Inflammatory macrophage treated with lipopolysaccharide for 4 hours (primary cell): Measurements from ENCODE around the gene GCAT.

ENCODE experiments used
- DNase-seq: peaks from one replicate; pipeline ENCODE4 v3.0.0-alpha.2; 2020

GCAT gene

GRCh38 chr22:37812869-37813678 is 5.3 kb downstream of the GCAT start:
- DNase-seq = no peak

DNA sequence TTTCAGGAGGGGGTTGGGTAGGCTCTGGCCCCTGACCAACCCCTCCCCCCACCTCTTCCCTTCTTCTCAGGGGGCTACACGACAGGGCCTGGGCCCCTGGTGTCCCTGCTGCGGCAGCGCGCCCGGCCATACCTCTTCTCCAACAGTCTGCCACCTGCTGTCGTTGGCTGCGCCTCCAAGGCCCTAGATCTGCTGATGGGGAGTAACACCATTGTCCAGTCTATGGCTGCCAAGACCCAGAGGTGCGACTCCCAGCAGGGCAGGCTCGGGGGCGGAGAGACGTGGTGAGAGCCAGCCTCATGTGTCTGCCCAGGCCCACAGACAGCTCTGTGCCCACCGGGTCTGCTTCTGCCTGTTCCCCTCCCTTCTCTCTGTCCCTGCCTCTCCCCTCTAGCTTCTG is 7.9 kb downstream of the GCAT start:
- DNase-seq = no peak

DNA sequence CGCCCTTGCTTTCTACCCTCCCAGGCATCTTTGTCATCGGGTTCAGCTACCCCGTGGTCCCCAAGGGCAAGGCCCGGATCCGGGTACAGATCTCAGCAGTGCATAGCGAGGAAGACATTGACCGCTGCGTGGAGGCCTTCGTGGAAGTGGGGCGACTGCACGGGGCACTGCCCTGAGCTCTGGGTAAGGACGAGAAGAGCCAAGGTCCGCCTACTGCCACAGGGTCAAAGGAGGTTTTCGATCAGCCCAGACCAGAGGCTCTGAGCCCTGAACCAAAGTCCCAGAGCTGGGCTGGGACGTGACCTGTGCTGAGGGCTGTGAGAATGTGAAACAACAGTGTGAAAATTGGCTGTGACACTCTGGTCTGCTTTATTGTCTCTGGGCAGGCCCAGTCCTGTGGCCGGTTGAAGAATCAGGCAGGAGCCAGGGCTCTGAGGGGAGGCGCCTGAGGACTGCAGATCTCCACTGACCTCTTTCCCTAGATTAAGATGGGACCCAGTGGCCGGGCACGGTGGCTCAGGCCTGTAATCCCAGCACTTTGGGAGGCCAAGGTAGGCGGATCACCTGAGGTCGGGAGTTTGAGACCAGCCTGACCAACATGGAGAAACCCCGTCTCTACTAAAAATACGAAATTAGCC is 8.9 kb downstream of the GCAT start:
- DNase-seq = no peak

GRCh38 chr22:37817705-37818408 is 10.1 kb downstream of the GCAT start:
- DNase-seq = peak; percentile 67

DNA sequence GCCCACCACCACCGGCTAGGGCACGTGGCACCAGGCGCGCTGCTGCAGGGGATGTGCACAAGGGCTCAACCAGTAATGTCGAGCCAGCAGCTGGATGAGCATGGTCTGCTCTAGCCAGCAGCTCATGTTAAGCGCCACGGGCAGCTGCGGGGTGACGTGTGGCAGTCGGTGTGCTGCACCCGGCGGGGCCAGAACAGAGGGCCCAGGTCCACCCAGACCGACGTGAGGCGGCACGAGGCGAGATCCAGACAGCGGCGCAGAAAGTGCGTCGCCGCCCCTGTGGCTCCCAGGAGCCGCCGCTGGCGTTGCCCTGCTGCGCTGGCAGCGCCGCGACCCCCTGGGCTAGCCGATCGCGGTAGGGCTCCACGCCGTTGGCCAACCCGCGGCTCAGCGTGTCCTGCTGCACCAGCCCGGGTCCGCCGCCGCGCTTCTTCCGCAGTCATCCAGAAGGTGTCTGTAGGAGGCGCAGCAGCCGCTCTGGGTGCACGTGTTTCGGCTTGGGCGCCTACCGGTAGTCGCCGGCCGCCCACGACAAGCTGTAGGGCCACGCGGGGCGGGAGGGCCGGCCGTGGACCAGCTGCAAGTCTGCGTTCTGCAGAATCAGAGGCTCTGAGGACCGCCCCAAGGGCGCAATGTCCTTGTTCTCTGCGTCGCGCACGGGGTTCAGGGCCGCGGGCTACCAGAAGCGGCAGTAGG is 10.8 kb downstream of the GCAT start:
- peak; percentile 75 for DNase-seq

GRCh38 chr22:37819105-37819433 is 11.3 kb downstream of the GCAT start:
- DNase-seq = no peak

GRCh38 chr22:37820350-37820749 is 12.6 kb downstream of the GCAT start:
- no peak for DNase-seq

GRCh38 chr22:37822079-37822833 is 14.5 kb downstream of the GCAT start:
- no peak for DNase-seq

DNA sequence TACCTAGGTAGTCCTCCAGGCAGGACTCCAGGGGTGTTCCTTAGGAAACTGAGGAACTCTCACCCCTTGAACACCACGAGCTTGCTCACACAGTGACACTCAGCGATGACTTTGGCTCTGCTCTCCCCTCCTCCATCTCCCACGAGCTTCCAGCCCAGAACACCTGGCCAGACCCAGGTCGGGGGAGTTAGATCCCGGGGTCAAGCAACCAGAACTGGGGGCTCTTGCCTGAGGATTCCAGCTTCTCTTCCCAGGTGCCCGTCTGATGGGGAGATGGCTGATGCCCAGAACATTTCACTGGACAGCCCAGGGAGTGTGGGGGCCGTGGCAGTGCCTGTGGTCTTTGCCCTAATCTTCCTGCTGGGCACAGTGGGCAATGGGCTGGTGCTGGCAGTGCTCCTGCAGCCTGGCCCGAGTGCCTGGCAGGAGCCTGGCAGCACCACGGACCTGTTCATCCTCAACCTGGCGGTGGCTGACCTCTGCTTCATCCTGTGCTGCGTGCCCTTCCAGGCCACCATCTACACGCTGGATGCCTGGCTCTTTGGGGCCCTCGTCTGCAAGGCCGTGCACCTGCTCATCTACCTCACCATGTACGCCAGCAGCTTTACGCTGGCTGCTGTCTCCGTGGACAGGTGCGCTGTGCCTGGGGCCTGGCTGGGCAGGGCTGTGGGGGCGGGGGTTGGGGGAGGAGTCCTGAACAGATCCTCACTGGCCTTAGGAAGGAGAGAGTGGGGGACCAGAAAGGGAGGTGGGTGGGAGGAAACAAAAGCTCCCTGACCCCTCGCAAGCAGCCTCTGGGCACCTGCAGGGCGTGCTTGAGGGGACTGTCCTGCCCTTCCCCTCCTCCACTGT is 15.6 kb downstream of the GCAT start, which contains the start of gene GALR3:
Gene GALR3 (plus strand): TSS at position 249 of the 852 bp plus-strand sequence. CDS start 25 bp downstream, at position 274.
- no peak for DNase-seq

- peak; percentile 16 for DNase-seq
Observed at GRCh38 chr22:37824674-37825641, 17.2 kb downstream of the GCAT start.

- DNase-seq = no peak
Observed at GRCh38 chr22:37827056-37827455, 19.3 kb downstream of the GCAT start.

DNA sequence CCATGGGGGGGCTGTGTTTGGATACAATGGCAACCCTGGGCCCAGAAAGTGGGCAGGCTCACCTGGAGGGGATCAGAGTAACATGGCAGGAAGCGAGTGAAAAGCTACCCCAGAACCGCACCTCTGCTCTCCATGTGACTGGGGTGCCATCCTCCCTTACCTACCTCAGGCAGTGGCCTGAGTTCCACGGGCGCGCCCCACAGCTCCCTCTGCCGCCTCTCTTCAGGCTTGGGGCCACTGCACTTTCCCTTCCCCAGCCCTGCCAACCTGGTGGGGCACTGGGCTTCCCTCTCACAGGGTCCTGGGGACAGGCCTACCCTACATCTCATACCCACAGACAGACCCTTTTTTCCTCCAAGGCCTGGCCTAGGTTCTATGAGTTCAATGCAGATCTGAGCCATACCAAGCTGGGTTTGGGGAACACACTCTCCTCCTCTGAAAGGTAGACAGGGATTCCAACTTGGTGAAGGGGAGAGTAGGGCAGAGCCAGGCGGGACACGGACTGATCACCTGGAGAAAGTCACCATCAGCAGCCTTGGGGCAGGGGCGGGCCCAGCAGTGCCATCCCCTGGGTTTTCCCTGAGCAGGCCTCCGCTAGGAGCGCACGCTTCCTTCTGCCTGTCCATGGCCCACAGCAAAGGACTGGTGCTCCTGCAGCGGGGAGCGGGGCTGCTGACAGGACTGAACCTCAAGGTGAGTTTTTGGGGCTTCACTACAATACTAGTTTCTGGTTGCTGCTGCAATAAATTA is 22.5 kb downstream of the GCAT start:
- no peak for DNase-seq

DNA sequence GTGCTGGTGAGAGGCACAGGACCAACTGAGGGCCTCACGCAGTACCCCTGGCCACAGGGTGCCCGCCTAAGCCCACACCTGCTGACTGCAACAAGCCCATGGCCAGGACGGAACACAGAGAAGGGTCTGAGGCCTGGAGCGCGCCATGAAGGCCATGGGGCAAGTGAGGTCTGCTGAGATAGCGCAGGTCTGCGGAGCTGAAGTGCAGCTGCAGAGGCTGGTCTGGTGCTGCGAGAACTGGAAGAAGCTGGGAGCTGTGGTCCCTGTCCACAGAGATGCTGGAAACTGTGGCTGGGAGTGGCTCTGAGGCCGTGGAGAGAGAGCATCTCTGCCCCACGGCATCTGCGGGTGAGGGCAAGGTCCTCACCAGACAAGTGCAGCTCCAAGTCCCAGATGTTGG is 23.7 kb downstream of the GCAT start:
- no peak for DNase-seq

GRCh38 chr22:37832022-37832857 is 24.5 kb downstream of the GCAT start:
- DNase-seq = no peak

DNA sequence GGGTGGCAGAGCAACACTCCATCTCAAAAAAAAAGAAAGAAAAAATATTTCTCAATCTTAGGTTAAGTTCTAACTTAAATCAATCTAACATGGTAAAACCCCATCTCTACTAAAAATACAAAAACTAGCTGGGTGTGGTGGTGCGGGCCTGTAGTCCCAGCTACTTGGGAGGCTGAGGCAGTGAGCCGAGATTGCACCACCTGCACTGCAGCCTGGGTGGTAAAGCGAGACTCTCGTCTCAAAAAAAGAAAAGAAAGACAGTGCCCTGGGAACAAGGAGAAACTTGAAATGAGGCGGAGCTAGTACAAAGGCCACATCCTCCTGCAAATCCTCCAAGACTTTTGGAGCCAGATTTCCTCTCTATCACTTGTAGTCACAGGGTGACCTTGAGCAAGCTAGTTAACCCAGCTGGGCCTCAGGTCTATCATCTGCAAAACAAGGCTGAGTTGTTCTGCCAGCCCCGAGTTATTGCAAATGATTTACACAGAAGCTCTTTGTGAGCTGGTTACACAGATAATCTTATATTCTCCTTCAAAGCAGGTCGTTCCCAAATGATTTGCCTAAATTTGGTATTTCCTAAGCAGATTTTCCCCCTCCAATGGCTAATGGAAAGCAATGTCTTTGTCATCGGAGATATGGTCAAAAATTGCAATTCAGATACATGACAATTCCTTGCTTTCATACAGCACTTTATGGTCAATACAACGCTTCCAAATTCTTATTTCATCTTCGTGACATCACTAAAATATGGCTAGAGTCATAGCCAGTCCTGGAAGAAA is 34.5 kb downstream of the GCAT start:
- DNase-seq = no peak

- DNase-seq = peak; percentile 25
Observed at GRCh38 chr22:37843741-37844089, 36.0 kb downstream of the GCAT start.

DNA sequence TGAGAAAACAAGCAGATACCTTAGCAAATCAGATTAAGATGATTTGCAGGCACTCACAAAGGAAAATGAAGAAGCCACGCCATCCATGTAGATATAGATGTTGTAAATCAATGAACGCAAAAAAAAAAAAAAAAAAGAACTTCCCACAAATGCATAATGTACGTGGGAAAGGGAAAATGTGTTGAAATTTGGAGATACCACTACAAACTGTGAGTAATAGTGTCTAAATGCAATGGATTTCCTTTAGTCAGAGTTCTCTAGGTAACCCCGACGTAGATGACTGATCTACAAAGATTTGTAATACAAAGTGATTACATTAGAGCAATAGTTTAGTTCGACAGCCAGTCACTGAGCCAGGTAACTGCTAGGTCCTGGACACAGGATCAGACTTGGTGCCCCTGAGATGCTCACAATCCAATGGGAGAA is 37.2 kb downstream of the GCAT start:
- peak; percentile 61 for DNase-seq

DNA sequence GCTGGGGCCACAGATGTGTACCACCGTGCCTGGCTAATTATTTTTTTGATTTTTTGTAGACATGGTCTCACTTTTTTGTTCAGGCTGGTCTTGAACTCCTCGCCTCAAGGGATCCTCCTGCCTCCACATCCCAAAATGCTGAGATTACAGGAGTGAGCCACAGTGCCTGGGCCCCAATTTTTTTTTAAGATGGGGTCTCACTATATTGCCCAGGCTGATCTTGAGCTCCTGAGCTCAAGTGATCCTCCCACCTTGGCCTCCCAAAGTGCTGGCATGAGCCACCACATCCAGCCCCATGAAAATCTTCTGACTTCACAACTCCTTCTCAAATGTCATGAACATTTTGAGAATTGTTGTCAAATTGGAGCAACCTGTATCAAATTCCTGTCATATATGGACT is 38.7 kb downstream of the GCAT start:
- no peak for DNase-seq
